LNCAP (cell line): Measurements from ENCODE around the gene PTGR3.

Experiments
- CTCF ChIP-seq: fragments of 450-650 bp; IDR thresholded peaks from 2 replicates; pipeline ENCODE4 v1.5.1; 2017; ENCODE audit warnings: mild to moderate bottlenecking

The PTGR3 gene

GRCh38 chr18:75231053-75231406 is 22.1 kb upstream of the PTGR3 start:
- TF ChIP-seq CTCF, result no peak

- TF ChIP-seq CTCF, result no peak
Observed at GRCh38 chr18:75230163-75231052, 21.5 kb upstream of the PTGR3 start.

DNA sequence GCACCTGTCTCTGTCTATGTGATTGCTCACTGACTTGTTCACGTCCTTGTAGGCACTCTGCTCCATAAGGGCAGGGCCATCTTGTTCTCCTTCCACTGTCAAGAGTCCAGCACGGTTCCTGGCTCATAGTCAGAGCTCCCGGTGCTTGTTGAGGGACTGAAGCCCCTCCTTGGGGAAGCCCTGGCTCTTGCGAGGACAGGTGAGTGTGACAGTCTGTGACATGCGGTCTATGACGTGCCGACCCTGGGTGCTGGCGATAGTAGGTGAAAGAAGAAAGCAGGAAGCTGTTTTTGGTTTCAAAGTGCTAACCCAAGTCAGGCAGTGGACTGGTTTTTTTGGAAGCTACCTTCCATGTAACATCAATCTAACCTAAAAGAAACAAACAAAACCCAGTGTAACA is 20.5 kb upstream of the PTGR3 start:
- no peak for TF ChIP-seq CTCF

DNA sequence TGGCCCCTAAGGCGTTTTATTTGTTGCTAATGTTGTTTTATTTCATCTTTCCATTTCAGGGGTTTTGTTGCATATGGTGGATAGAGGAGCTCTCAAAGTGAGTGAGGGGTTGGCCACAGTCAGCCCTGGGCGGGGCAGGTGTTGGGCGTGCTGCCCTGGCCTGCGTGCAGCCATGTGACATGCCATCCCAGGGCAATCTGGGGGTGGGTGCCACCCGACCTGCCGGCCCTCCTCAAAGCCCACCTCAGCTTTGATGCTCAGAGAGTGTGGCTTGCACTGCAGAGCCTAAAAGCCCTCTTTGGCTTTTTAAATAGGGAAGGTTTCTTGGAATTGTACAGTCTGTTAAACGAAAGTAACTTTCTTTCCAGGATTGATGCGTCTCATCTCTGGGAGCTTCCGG is 20.0 kb upstream of the PTGR3 start:
- no peak for TF ChIP-seq CTCF

- no peak for TF ChIP-seq CTCF
Observed at GRCh38 chr18:75227535-75228296, 18.8 kb upstream of the PTGR3 start.

DNA sequence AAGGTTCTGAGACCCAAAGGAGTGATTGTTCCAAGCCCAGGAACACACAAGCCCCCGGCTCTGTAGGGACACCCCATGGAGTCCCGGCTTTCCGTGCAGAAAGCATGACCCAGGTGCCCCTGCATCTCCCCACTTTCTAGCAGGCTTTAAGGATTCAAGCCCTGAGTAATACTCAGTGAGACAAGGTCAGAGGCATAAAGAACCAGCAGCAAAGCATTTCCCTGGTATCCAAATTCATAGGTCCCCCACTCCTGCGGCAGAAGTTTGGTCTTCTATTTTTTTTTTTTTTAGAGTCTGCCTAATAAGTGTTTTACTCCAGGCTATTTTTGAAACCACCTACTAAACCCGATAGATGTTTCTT is 18.0 kb upstream of the PTGR3 start:
- TF ChIP-seq CTCF, result no peak

- no peak for TF ChIP-seq CTCF
Observed at GRCh38 chr18:75226286-75226955, 17.5 kb upstream of the PTGR3 start.
